Left cardiac atrium (tissue), 4 donors: Measurements from ENCODE around the gene PTEN. TPM values are rescaled to one million over a fixed set of nuclear protein-coding genes. Genes with fewer than 3 reads are reported as not detected.
A peak's percentile ranks its signal among the peaks of the same experiment; 100 is the strongest.

Experiments used
- ATAC-seq, 2 donors: fragments of 200-7000 bp; cut with Tn5 transposase; one replicate each; pipeline ENCODE4 v1.9.1; 2020; ENCODE audit warnings: mild to moderate bottlenecking in 2 of 2, moderate library complexity in 2 of 2
- DNase-seq: peaks from one replicate; pipeline ENCODE4 v3.0.0-alpha.2; 2020
- intact Hi-C, 2 donors: fragments of 100-400 bp; cut with DNase I; formaldehyde crosslinking; loops; one replicate each; pipeline versions ENCODE4 v1.14.1 to v1.15.1; 2022 to 2023
- total RNA-seq, 2 donors: library from RNA; stranded (reverse); fragmentation: NEBNext Ultra II Directional; extraction: Animal tissue kit (Norgen Biotek cat#: 25700); gene quantifications; one replicate each; pipeline ENCODE4 v1.2.1, GENCODE V29; 2021
- donor health status: DM: no; HTN: yes; CAD: no.
- donor health status: DM: no; HTN: yes; CAD: no; lungs with severe emphysema.
- donor health status: DM: yes; HTN: yes; CAD: no.
- donor health status: Dilated cardiomyopathy.

Gene PTEN
- total RNA-seq, 2 donors from 2014 or later = 76.7 to 79.7 TPM

DNA sequence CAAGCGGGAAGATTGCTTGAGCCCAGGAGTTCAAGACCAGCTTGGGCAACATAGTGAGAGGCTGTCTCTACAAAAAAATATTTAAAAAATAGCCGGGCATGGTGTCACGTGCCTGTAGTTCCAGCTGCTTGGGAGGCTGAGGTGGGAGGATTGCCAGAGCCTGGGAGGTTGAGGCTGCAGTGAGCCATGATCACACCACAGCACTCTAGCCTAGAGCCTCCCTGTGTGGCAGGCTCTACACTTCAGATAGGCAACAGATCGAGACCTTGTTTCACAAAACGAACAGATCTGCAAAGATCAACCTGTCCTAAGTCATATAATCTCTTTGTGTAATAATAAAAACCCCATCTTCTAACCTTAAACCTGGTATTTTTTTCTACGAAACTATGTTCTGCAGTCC is 76.8 kb downstream of the PTEN start:
- intact Hi-C loops = no loop called here
- DNase-seq (no peak), ATAC-seq (no peak)

DNA sequence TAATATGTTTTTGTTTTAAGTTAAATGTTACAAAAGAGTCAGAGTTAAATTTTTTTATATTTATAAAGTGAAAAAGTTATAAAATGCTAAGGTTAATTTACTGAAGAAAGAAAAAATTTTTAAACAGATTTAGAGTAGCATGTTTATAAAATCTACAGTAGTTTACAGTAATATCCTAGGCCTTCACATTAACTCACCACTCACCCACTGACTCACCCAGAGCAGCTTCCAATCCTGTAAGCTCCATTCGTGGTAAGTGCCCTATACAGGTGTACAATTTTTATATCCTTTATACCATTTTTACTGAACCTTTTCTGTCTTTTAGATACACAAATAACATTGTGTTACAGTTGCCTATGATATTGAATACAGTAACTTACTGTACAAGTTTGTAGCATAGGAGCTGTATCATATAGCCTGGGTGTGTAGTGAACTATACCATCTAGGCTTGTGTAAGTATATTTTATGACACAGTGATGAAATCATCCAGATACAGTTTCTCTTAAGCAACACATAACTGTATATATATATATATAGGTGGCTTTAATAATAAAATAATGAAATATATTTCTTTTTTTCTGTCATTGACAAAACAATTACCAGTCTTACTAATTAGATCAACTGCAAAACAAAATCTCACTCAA is 79.6 kb downstream of the PTEN start:
- no peak for ATAC-seq
- intact Hi-C loops = no loop called here

GRCh38 chr10:87945984-87946383 is 82.6 kb downstream of the PTEN start:
- ATAC-seq (no peak), DNase-seq (no peak)
- intact Hi-C loops = no loop called here

More for the DNA sequence above, 79.6 kb downstream of the PTEN start:
- no peak for DNase-seq

GRCh38 chr10:87952612-87953011 is 89.2 kb downstream of the PTEN start:
- DNase-seq = no peak
- intact Hi-C loops = no loop called here
- no peak for ATAC-seq

DNA sequence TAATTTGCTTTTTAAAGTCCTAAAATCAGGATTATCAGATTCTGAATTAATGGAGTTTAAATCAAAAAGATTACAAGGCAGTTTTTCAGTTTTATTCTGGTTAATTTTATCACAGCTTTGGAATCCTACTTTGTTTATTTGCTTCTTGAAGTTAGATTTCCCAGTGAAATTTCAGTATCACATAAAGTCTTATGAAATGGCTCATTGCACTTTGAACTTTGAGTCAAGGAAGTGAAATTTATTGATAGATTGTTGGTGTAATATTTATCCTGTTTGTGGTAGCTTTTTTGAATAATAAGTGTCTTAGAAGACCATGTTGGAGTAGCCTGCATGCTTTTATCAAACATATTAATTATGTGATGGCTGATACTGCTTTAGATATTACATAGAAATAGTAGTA is 92.6 kb downstream of the PTEN start:
- intact Hi-C loops = no loop called here
- DNase-seq = no peak
- ATAC-seq = no peak

- DNase-seq = no peak
- ATAC-seq = no peak
- intact Hi-C loops = no loop called here
These were observed 94.3 kb downstream of the PTEN start for GRCh38 chr10:87957702-87958101.

DNA sequence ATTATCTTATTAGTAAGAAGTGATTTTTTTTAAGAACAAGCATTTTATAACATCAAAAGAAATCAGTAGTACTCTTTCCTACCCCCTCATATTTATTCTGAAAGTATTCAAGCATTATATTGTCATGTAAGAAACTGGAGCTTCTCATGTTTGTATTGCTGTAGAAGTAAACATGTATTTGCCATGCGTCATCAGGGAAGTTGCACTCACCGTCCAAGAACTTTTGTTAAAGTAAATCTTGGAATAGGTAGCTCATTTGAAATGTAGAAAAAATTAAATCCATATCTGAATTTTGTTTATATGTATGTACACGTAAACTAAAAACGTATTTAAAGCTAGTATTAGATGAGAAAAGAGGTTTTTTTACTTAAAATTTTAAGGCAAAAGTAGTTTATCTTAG is 96.8 kb downstream of the PTEN start:
- ATAC-seq (no peak), DNase-seq (no peak)
- intact Hi-C loops = no loop called here

DNA sequence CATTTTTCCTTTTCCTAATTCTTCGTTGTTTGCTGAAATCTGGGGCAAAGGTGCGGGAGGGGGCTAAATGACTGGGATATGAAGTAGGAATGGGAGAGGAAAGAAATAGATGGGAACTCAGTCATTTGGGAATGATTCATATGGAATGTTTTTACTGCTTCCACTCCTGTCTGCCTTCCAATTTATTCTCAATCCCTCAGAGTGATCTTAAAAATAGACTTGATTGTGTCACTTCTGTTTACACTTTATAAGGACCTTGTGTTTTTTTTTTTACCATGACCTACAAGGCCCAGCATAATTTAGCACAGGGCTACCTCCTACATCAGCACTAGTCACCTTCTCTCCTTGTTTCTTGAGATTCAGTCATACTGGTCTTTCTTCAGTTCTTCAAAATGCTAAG is 97.9 kb downstream of the PTEN start:
- DNase-seq (no peak), ATAC-seq (peak; percentile 27 to 72)
- intact Hi-C loops = no loop called here

DNA sequence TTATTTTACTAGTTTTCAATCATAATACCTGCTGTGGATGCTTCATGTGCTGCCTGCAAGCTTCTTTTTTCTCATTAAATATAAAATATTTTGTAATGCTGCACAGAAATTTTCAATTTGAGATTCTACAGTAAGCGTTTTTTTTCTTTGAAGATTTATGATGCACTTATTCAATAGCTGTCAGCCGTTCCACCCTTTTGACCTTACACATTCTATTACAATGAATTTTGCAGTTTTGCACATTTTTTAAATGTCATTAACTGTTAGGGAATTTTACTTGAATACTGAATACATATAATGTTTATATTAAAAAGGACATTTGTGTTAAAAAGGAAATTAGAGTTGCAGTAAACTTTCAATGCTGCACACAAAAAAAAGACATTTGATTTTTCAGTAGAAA is 103.0 kb downstream of the PTEN start:
- ATAC-seq (no peak), DNase-seq (no peak)
- intact Hi-C loops = no loop called here

GRCh38 chr10:87973635-87974034 is 110.2 kb downstream of the PTEN start:
- DNase-seq (no peak), ATAC-seq (no peak)
- intact Hi-C loops = no loop called here

GRCh38 chr10:87974130-87974529 is 110.7 kb downstream of the PTEN start:
- DNase-seq = no peak
- intact Hi-C loops = no loop called here
- no peak for ATAC-seq

DNA sequence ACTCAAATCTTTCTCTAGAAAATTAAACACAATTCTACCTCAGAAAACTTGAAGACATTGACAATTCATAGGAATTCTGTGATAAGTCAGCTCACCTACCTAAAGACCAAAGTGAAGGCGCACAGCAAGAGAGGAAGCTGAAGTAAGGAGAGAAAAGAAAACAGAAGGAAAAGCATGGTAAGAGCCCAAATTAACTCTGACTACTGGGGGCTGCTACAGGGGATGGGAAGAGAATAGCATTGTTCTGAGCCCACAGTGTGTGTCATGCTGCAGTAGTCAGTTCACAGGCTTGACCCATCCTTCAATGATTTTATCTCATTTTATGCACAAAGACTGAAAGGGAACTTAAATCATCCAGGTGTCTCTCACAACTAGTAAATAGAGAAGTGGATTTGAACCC is 111.3 kb downstream of the PTEN start:
- no peak for ATAC-seq
- intact Hi-C loops = no loop called here

DNA sequence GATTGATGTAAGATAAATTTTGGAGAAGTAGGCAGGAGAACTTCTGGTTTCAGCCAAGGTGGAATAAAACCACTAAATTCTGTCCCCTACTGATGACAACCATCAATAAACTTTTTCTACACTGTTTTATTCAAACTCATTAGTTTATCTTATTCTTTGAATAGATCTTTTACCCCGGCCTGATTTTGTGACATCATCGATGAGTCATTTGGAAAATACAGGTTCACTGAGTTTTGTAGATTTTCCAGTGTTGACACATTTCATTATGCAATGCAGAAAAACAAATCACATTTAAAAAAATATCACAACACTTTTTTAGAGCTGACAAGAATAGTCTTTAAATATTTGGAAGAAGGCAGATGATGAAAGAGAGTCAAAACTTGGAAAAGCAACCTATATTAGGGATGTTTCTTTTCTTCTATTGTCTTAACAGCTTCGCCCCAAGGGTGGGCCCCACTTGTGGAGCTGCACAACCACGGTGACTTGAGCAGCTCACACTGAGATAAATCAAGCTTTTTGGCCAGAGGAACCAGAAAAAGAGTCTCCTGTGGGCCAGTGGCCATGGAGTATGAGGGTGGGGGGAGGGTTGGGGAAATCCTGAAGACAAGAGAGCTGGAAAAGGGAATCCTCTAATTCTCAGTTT is 112.8 kb downstream of the PTEN start:
- intact Hi-C loops = no loop called here
- ATAC-seq (no peak), DNase-seq (no peak)

More for the DNA sequence above, 111.3 kb downstream of the PTEN start:
- no peak for DNase-seq

GRCh38 chr10:87978166-87978565 is 114.7 kb downstream of the PTEN start:
- ATAC-seq (no peak), DNase-seq (no peak)
- intact Hi-C loops = no loop called here

DNA sequence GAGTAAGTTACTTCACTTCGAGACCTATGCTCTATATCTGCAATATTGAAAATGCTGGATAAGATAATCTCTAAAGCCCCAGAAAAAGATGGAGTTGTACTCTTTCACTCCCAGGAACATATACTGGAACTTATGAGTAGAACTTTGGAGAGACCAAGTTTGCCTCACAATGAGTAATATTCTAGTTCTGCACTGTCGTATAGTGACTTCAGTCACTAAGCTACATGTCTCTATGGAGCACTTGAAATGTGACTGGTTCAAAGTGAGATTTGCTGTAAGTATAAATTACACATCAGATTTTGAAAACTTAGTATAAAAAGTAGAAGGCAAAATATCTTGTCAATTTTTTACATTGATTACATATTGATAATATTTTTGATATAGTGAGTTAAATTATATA is 116.4 kb downstream of the PTEN start:
- intact Hi-C loops = no loop called here
- ATAC-seq = no peak
- no peak for DNase-seq

DNA sequence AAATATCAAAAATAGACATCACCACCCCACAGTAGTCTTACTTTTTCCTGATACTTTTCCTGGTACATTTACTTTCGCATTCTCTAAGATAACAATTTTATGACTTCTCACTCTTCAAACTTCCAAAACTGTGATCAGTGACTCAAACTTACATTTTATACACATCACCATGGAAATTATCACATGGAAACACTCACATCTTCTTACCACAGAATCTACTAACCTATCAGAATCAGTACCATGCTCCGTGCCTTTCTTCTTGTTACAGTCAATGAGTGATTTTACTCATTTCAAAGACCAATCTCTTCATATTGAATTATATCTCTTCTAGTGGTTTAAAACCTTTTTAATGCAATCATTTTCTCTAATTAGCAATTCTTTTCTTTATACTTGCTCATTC is 120.3 kb downstream of the PTEN start:
- no peak for ATAC-seq
- intact Hi-C loops = no loop called here
- no peak for DNase-seq

DNA sequence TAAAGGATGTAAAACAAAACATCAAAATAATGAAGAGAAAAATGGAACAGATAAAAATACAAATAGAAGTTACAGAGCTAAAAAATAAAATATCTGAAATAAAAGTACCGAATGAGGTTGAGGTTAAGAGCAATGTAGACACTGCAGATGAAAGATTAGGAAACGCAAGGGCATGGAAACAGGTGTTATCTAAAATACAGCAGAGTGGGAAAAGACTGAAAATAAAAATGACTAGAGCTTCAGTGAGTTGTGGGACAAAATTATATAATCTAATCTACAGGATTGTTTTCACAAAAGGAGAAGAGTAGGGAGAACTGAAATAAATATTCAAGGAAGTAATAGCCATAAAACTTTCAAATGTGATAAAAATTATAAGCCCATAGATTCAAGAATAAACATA is 123.8 kb downstream of the PTEN start:
- intact Hi-C loops = no loop called here
- no peak for DNase-seq
- ATAC-seq = no peak

- no peak for DNase-seq
- intact Hi-C loops = no loop called here
These were observed 128.5 kb downstream of the PTEN start for GRCh38 chr10:87991946-87992345.

GRCh38 chr10:88004451-88004850 is 141.0 kb downstream of the PTEN start:
- DNase-seq (no peak), ATAC-seq (no peak)
- intact Hi-C loops = no loop called here

More at GRCh38 chr10:87991946-87992345, 128.5 kb downstream of the PTEN start:
- ATAC-seq = no peak

DNA sequence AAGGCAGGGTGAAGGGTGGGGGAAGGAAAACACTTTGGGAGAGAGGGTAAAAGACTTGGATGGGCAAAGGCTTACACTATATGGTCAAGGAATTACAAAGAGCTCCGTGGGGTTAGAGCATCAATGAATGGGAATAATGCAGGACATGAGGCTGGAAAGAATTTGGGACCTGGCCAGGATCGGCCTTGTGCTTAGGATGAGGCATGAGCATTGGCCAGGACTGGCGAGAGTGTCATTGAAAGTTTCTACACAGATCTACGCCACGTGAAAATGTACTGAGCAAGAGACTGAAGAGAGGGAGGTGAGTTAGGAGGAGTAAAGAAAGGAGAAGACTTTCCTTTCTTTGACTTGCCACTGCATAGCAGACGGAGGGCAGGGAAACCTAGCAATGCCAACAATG is 142.8 kb downstream of the PTEN start:
- DNase-seq = no peak
- intact Hi-C loops = no loop called here
- ATAC-seq = no peak

- no peak for ATAC-seq
- intact Hi-C loops = no loop called here
- DNase-seq = no peak
These were observed 145.5 kb downstream of the PTEN start for GRCh38 chr10:88008866-88009470.
